ENCODE results near the gene UBE3B. TPM values are rescaled to one million over a fixed set of nuclear protein-coding genes. Genes with fewer than 3 reads are reported as not detected.

The UBE3B gene
- total RNA-seq, 4 donors from 2014 or later: 53.2 to 94.1 (median 61.6) TPM

DNA sequence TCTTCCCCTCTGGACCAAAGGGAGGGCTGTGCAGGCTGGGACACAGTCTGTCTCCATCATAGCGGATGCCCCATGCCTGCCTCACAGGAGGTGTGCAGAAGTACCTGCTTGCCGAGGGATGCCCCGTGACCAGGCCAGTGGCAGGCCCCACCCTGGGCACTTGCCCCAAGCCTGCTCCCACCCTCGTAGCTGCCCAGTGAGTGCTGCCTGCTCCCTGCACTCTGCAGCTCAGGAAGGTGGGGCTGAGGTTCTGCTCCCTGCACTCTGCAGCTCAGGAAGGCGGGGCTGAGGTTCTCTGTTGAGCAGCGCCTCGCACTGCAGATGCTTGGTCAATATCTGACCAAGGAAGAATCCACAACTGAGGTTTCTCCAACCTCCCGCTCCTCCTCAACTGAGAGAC is 89.0 kb downstream of the UBE3B start:
- no peaks in the 10 kb centered on the region for H3K9me3 ChIP-seq
- H3K27me3 ChIP-seq: no peaks in the 10 kb centered on the region
- no peaks in the 10 kb centered on the region for H3K4me1 ChIP-seq
- no peak for DNase-seq (ENCODE audit: low spot score in 2 of 2)
- H3K36me3 ChIP-seq: peaks cover 87% of the 10 kb centered on the region
- no peak overlapping the region for H3K4me3 ChIP-seq
- TF ChIP-seq, protein P1, sequence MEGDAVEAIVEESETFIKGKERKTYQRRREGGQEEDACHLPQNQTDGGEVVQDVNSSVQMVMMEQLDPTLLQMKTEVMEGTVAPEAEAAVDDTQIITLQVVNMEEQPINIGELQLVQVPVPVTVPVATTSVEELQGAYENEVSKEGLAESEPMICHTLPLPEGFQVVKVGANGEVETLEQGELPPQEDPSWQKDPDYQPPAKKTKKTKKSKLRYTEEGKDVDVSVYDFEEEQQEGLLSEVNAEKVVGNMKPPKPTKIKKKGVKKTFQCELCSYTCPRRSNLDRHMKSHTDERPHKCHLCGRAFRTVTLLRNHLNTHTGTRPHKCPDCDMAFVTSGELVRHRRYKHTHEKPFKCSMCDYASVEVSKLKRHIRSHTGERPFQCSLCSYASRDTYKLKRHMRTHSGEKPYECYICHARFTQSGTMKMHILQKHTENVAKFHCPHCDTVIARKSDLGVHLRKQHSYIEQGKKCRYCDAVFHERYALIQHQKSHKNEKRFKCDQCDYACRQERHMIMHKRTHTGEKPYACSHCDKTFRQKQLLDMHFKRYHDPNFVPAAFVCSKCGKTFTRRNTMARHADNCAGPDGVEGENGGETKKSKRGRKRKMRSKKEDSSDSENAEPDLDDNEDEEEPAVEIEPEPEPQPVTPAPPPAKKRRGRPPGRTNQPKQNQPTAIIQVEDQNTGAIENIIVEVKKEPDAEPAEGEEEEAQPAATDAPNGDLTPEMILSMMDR (IDR thresholded peaks at IDR 0.05): no peak
- WGBS: 92% methylated on average over 5 of the region's 8 CpGs
- no peak overlapping the region for H3K27ac ChIP-seq

DNA sequence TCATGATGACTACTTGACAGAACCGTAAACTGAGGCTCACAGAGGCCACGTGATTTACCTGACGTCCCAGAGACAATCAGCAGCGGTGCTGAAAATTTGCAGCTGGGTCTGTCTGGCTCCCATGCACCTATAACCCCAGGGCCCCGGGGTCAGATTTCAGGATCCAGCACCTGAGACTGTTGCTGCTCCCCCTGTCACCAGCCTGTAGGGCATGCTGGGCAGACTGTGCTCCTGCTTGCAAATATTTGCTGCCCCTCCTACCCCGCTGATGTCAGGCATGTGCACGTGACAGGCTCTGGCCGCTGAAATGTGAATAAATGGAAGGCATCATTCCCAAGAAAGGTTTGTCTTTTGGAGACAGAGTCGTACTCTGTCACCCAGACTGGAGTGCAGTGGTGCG is 89.9 kb downstream of the UBE3B start:
- WGBS: 82% methylated on average over 10 of the region's 10 CpGs
- no peak for DNase-seq (ENCODE audit: low spot score in 2 of 2)

GRCh38 chr12:109567967-109568366 is 90.5 kb downstream of the UBE3B start:
- WGBS: 85% methylated on average over 3 of the region's 3 CpGs
- Histone ChIP-seq H3K4me3 (no peak overlapping the region), H3K36me3 (peaks cover 72% of the 10 kb centered on the region), H3K27me3 (no peaks in the 10 kb centered on the region), H3K4me1 (peaks cover 7% of the 10 kb centered on the region), H3K27ac (no peak overlapping the region), H3K9me3 (no peaks in the 10 kb centered on the region)
- TF ChIP-seq, protein P1 (IDR thresholded peaks at IDR 0.05): no peak
- TF ChIP-seq EP300 (IDR thresholded peaks at IDR 0.05) (no peak), POLR2AphosphoS5 (IDR thresholded peaks at IDR 0.05) (no peak), POLR2A (IDR thresholded peaks at IDR 0.05) (no peak)
- no peak for DNase-seq (ENCODE audit: low spot score in 2 of 2)

More for the DNA sequence above, 89.9 kb downstream of the UBE3B start:
- Histone ChIP-seq H3K27ac (no peak overlapping the region), H3K36me3 (peaks cover 79% of the 10 kb centered on the region), H3K27me3 (no peaks in the 10 kb centered on the region), H3K9me3 (no peaks in the 10 kb centered on the region), H3K4me3 (no peak overlapping the region), H3K4me1 (peaks cover under 1% of the 10 kb centered on the region)
- TF ChIP-seq, protein P1 (IDR thresholded peaks at IDR 0.05): no peak
- TF ChIP-seq POLR2A (IDR thresholded peaks at IDR 0.05) (no peak), POLR2AphosphoS5 (IDR thresholded peaks at IDR 0.05) (no peak), EP300 (IDR thresholded peaks at IDR 0.05) (no peak)

DNA sequence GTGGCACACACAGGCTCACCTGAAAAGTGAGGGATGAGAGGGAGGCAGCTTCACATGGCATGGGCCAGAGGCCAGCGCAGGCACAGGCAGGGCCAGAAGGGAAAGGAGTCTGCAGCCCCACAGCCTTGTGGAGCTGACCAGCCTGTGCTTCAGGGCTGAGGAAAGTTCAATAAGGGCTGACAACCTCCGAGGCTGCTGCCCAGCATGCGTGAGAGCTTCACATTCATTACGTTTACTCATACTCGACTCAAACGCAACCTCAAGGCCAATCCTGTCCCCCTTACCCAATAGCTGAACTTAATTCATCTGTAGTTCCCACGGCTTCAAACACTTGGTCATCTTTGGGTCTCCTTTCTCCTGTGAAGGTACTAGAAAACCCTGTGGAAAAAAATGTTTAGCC is 91.1 kb downstream of the UBE3B start:
- TF ChIP-seq POLR2A (IDR thresholded peaks at IDR 0.05): no peak
- no peak for TF ChIP-seq EP300 (IDR thresholded peaks at IDR 0.05)
- no peak for TF ChIP-seq POLR2AphosphoS5 (IDR thresholded peaks at IDR 0.05)
- TF ChIP-seq, protein P1 (IDR thresholded peaks at IDR 0.05): no peak

DNA sequence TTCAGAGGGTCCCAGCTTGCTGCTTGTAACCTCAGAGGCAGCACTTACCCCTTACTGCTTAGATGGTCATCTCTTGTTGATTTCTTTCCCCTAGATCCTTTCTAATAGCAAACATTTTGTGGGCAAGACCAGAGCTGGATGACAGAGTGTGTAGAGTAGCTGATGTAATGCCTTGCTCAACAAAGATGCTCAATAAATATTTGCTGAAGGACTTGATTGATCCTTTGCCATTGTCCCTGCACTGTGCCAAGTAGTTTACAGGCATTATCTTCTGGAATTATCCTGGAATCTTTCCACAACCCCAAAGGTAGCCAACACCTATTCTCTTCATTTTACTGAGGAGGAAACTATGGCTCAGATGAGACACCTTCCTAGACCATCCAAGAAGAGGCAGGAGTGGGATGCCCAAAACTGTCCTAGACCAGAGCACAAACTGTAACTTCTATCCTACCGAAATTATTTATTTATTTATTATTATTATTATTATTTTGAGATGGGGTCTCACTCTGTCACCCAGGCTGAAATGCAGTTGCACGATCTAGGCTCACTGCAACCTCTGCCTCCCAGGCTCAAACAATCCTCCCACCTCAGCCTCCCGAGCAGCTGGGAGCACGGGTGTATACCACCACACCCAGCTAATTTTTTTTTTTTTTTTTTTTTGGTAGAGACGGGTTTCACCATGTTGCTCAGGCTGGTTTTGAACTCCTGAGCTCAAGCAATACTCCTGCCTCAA is 94.5 kb downstream of the UBE3B start:
- H3K9me3 ChIP-seq: no peaks in the 10 kb centered on the region
- no peak for DNase-seq (ENCODE audit: low spot score in 2 of 2)
- H3K27me3 ChIP-seq: no peaks in the 10 kb centered on the region
- H3K36me3 ChIP-seq: peaks cover 47% of the 10 kb centered on the region
- no peak overlapping the region for H3K27ac ChIP-seq
- no peak overlapping the region for H3K4me3 ChIP-seq
- TF ChIP-seq, protein P1 (IDR thresholded peaks at IDR 0.05): no peak
- TF ChIP-seq POLR2AphosphoS5 (IDR thresholded peaks at IDR 0.05): no peak
- no peak for TF ChIP-seq POLR2A (IDR thresholded peaks at IDR 0.05)
- no peak for TF ChIP-seq EP300 (IDR thresholded peaks at IDR 0.05)
- 72% methylated on average over 5 of the region's 5 CpGs for WGBS
- peaks cover 21% of the 10 kb centered on the region for H3K4me1 ChIP-seq

More for the DNA sequence above, 91.1 kb downstream of the UBE3B start:
- no peak for DNase-seq (ENCODE audit: low spot score in 2 of 2)
- H3K36me3 ChIP-seq: peaks cover 67% of the 10 kb centered on the region
- no peak overlapping the region for H3K4me3 ChIP-seq
- no peak overlapping the region for H3K27ac ChIP-seq
- peaks cover 8% of the 10 kb centered on the region for H3K4me1 ChIP-seq
- 81% methylated on average over 7 of the region's 7 CpGs for WGBS
- H3K9me3 ChIP-seq: no peaks in the 10 kb centered on the region
- H3K27me3 ChIP-seq: no peaks in the 10 kb centered on the region
